ENCODE data around the gene GADD45B.

DNA sequence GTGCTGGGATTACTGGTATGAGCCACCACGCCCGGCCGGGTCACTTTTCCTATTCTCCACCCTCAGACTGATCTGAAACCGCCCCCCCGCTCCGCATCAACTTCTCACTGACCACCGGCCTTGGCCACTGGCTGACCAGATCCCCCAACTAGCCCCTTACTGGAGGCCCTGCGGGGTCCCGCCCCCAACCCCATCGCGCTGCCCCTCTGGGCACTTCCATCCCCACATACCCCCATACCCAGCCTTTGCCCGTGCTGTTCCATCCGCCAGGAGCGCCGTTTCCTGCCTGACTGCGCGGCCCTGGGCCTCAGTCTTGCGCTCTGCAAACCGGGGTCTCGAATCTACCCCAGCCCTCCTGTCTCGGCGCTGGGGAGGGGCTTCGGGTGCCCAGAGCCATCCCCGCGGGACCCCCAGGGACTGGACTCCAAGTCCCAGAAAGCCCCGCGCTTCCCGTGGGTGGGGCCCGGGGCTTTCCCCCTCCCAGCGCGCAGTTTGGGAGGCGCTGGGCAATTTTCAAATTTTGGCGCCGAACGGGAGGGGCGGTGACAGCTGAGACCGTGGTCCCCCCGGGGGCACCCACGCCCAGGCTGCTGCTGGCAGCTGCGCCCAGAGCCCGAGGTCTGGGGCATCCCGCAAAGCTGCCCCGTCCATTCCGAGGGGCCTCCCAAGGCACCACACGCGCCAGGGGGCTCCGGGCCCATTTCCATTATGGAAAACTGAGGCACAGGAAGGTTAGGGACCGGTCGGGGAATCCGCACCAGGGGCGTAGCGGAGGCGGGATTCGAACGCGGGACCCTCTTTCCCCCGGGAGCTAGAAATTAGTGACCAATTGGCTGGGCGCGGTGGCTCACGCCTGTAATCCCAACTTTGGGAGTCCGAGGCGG, 13.9 kb upstream of the GADD45B start:
- TF ChIP-seq, protein P1, sequence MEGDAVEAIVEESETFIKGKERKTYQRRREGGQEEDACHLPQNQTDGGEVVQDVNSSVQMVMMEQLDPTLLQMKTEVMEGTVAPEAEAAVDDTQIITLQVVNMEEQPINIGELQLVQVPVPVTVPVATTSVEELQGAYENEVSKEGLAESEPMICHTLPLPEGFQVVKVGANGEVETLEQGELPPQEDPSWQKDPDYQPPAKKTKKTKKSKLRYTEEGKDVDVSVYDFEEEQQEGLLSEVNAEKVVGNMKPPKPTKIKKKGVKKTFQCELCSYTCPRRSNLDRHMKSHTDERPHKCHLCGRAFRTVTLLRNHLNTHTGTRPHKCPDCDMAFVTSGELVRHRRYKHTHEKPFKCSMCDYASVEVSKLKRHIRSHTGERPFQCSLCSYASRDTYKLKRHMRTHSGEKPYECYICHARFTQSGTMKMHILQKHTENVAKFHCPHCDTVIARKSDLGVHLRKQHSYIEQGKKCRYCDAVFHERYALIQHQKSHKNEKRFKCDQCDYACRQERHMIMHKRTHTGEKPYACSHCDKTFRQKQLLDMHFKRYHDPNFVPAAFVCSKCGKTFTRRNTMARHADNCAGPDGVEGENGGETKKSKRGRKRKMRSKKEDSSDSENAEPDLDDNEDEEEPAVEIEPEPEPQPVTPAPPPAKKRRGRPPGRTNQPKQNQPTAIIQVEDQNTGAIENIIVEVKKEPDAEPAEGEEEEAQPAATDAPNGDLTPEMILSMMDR (IDR thresholded peaks at IDR 0.05) = peak in 1 of 3 donors; percentile 12
- no peak for TF ChIP-seq POLR2A (IDR thresholded peaks at IDR 0.05)

All from breast epithelium (tissue), 3 donors.